Measurements from ENCODE around the gene ITPKB.

ITPKB gene

DNA sequence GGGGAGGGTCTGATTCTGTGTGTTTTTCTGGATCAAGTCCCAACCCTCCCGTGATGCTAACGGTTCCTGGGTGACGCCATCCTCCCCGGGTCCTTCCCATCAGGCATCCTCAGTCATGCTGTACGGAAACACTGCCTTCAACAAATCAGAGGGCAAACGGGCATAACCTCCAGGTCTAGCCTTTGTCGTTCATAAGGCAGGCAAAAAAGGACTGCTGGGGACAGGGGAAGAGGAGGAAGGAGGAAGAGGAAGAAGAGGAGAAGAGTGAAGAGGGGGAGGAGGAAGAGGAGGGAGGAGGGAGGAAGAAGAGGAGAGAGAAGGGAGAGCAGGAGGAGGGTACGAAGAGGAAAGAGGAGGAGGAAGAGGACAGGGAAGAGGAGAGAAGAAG, 84.4 kb downstream of the ITPKB start:
- Histone ChIP-seq H3K36me3 (replicated peaks; ENCODE audit: insufficient read depth, low read length) (no peaks in the 10 kb centered on the region), H3K9me2 (replicated peaks; ENCODE audit: insufficient read depth, low read length) (no peaks in the 10 kb centered on the region), H3K4me3 (ENCODE audit: low read length) (peak overlapping the region; percentile 69), H3K4me2 (ENCODE audit: low read depth, low read length) (peak overlapping the region; percentile 95), H3K9me3 (replicated peaks; ENCODE audit: insufficient read depth, low read length) (no peaks in the 10 kb centered on the region), H3K27ac (ENCODE audit: low read length) (peak overlapping the region; percentile 92; the same call in 1 of the 2 replicates), H4K20me1 (ENCODE audit: insufficient read depth, low read length) (no peaks in the 10 kb centered on the region), H3F3A (ENCODE audit: insufficient read depth, low read length) (peaks cover 52% of the 10 kb centered on the region), H3K4me1 (ENCODE audit: low read length) (peaks cover 52% of the 10 kb centered on the region), H3K9ac (ENCODE audit: low read length) (peak overlapping the region; percentile 84), H3K79me2 (ENCODE audit: low read length) (peaks cover 60% of the 10 kb centered on the region), H3K27me3 (replicated peaks; ENCODE audit: insufficient read depth, low read length) (no peaks in the 10 kb centered on the region), H2AFZ (ENCODE audit: low read length) (no peak overlapping the region)
- no peak for DNase-seq
- TF ChIP-seq EZH2 (optimal IDR thresholded peaks at IDR 0.05; ENCODE audit: low read depth, low read length) (no peak), EZH2phosphoT487 (IDR thresholded peaks at IDR 0.05; ENCODE audit: low read length) (no peak)
- TF ChIP-seq, protein P1, sequence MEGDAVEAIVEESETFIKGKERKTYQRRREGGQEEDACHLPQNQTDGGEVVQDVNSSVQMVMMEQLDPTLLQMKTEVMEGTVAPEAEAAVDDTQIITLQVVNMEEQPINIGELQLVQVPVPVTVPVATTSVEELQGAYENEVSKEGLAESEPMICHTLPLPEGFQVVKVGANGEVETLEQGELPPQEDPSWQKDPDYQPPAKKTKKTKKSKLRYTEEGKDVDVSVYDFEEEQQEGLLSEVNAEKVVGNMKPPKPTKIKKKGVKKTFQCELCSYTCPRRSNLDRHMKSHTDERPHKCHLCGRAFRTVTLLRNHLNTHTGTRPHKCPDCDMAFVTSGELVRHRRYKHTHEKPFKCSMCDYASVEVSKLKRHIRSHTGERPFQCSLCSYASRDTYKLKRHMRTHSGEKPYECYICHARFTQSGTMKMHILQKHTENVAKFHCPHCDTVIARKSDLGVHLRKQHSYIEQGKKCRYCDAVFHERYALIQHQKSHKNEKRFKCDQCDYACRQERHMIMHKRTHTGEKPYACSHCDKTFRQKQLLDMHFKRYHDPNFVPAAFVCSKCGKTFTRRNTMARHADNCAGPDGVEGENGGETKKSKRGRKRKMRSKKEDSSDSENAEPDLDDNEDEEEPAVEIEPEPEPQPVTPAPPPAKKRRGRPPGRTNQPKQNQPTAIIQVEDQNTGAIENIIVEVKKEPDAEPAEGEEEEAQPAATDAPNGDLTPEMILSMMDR (IDR thresholded peaks at IDR 0.05; ENCODE audit: low read length), result no peak

DNA sequence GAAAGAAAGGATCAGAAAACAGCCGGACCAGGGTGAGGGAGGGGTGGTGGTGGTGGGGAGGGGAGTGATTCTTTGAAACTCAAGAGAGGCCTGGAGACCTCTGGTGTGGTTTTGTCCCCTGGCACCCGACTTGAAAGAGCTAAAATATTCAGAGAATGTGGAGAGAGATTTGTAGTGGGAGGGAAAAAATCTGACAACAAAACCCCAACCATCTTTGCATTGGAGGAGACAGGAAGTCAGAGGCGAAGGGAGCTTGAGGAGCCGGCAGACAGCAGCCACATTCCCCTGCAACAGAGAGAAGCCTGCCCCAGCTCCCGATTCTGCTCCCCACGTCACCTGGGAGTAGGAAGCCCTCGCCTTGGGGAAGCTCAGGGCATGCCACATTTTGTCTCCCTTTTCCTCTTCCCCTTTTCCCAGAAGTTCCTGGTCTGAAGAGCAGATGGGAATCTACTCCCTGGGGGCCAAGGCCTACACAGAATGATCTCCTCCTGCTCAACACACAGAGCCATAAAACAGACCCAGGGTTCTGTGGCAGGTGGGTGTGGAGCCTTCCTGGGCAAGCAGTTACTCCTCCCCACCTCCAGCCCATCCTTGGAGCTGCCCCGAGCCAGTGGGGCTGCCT, 84.9 kb downstream of the ITPKB start:
- Histone ChIP-seq H3K4me1 (ENCODE audit: low read length) (peaks cover 47% of the 10 kb centered on the region), H3K36me3 (replicated peaks; ENCODE audit: insufficient read depth, low read length) (no peaks in the 10 kb centered on the region), H3K27me3 (replicated peaks; ENCODE audit: insufficient read depth, low read length) (no peaks in the 10 kb centered on the region), H3K79me2 (ENCODE audit: low read length) (peaks cover 58% of the 10 kb centered on the region), H3K9me3 (replicated peaks; ENCODE audit: insufficient read depth, low read length) (no peaks in the 10 kb centered on the region), H4K20me1 (ENCODE audit: insufficient read depth, low read length) (no peaks in the 10 kb centered on the region), H3F3A (ENCODE audit: insufficient read depth, low read length) (peaks cover 52% of the 10 kb centered on the region), H3K9me2 (replicated peaks; ENCODE audit: insufficient read depth, low read length) (no peaks in the 10 kb centered on the region), H3K27ac (ENCODE audit: low read length) (peak overlapping the region; percentile 92; the same call in 1 of the 2 replicates), H3K4me3 (ENCODE audit: low read length) (peak overlapping the region; percentile 69), H3K4me2 (ENCODE audit: low read depth, low read length) (peak overlapping the region; percentile 95), H3K9ac (ENCODE audit: low read length) (peak overlapping the region; percentile 84), H2AFZ (ENCODE audit: low read length) (no peak overlapping the region)
- DNase-seq, result peak; percentile 59
- TF ChIP-seq, protein P1 (IDR thresholded peaks at IDR 0.05; ENCODE audit: low read length), result no peak
- TF ChIP-seq EZH2phosphoT487 (IDR thresholded peaks at IDR 0.05; ENCODE audit: low read length) (no peak), EZH2 (optimal IDR thresholded peaks at IDR 0.05; ENCODE audit: low read depth, low read length) (no peak)

DNA sequence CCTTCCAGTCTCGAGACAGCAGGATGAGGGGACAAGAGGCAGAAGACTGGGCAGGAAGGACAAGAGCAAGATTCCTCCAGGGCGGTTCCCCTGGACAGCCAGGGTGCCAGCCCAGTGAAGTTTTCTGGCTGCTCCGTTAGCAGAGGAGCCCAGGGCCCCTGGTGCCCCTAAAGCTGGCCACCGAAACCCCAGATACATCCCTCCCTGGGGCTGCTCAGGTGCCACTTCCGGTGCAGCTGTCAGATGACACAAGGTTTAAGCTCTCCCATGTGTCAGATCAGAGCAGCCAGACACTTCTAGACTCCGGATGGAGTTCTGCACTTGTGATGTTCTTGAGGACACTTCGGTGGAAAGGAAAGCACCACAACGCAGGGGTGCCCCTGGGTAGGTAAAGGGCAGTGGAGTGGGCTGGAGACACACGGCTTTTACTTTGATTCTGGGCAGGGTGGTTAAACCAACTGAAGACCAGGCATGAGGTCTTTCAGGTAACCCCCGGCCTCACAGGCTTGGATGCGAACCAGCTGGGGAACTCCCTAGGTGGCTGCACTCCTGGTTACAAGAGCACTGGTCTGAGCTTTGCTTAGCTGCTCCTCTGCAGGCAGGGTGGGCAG, 85.7 kb downstream of the ITPKB start:
- peaks cover 39% of the 10 kb centered on the region for H3K4me1 ChIP-seq (ENCODE audit: low read length)
- no peak overlapping the region for H2AFZ ChIP-seq (ENCODE audit: low read length)

More for the DNA sequence above, 85.7 kb downstream of the ITPKB start:
- H3K9ac ChIP-seq (ENCODE audit: low read length), result peak overlapping the region; percentile 84
- H3K36me3 ChIP-seq (replicated peaks; ENCODE audit: insufficient read depth, low read length), result no peaks in the 10 kb centered on the region
- H3K27me3 ChIP-seq (replicated peaks; ENCODE audit: insufficient read depth, low read length), result no peaks in the 10 kb centered on the region
- no peaks in the 10 kb centered on the region for H4K20me1 ChIP-seq (ENCODE audit: insufficient read depth, low read length)
- H3F3A ChIP-seq (ENCODE audit: insufficient read depth, low read length), result peaks cover 52% of the 10 kb centered on the region
- peak overlapping the region; percentile 69 for H3K4me3 ChIP-seq (ENCODE audit: low read length)
- TF ChIP-seq, protein P1 (IDR thresholded peaks at IDR 0.05; ENCODE audit: low read length), result no peak
- no peak for TF ChIP-seq EZH2phosphoT487 (IDR thresholded peaks at IDR 0.05; ENCODE audit: low read length)
- TF ChIP-seq EZH2 (optimal IDR thresholded peaks at IDR 0.05; ENCODE audit: low read depth, low read length), result no peak
- H3K9me2 ChIP-seq (replicated peaks; ENCODE audit: insufficient read depth, low read length), result no peaks in the 10 kb centered on the region
- H3K4me2 ChIP-seq (ENCODE audit: low read depth, low read length), result peak overlapping the region; percentile 95
- H3K9me3 ChIP-seq (replicated peaks; ENCODE audit: insufficient read depth, low read length), result no peaks in the 10 kb centered on the region
- peak overlapping the region; percentile 92; the same call in 1 of the 2 replicates for H3K27ac ChIP-seq (ENCODE audit: low read length)
- peak; percentile 98 for DNase-seq
- H3K79me2 ChIP-seq (ENCODE audit: low read length), result peaks cover 58% of the 10 kb centered on the region

All from MM.1S (cell line).